ENCODE data around the gene NDUFV3. TPM values are rescaled to one million over a fixed set of nuclear protein-coding genes. Genes with fewer than 3 reads are reported as not detected.

The NDUFV3 gene
- total and polyA plus RNA-seq, 2 of the 13 experiments (the other 11 are each of a cell fraction or from before 2014, with no cell fraction given), result 14.2 to 29.6 TPM

- TF ChIP-seq ZNF646 (CRISPR knock-in tag; IDR thresholded peaks at IDR 0.05) (no peak), MEIS2 (CRISPR knock-in tag; IDR thresholded peaks at IDR 0.05) (no peak), ZNF766 (CRISPR knock-in tag; IDR thresholded peaks at IDR 0.05; ENCODE audit: borderline replicate concordance) (no peak), FOXP1 (IDR thresholded peaks at IDR 0.05) (no peak), FOXP1 (CRISPR knock-in tag; IDR thresholded peaks at IDR 0.05) (no peak), ZC3H4 (CRISPR knock-in tag; IDR thresholded peaks at IDR 0.05; ENCODE audit: borderline replicate concordance) (no peak), WIZ (CRISPR knock-in tag; IDR thresholded peaks at IDR 0.05) (no peak), PAXIP1 (CRISPR knock-in tag; conservative IDR thresholded peaks at IDR 0.05) (no peak), HOXA3 (CRISPR knock-in tag; IDR thresholded peaks at IDR 0.05) (no peak), YEATS4 (CRISPR knock-in tag; IDR thresholded peaks at IDR 0.05; ENCODE audit: borderline replicate concordance) (no peak), ZNF205 (CRISPR knock-in tag; IDR thresholded peaks at IDR 0.05) (no peak), HDAC6 (IDR thresholded peaks at IDR 0.05; ENCODE audit: low read depth, low read length) (no peak), ZBTB10 (CRISPR knock-in tag; IDR thresholded peaks at IDR 0.05; ENCODE audit: borderline replicate concordance) (no peak), KAT8 (CRISPR knock-in tag; IDR thresholded peaks at IDR 0.05) (peak; percentile 57; the same call in 1 of the 2 replicates), JDP2 (CRISPR knock-in tag; IDR thresholded peaks at IDR 0.05; ENCODE audit: borderline replicate concordance) (no peak), HNRNPUL1 (IDR thresholded peaks at IDR 0.05; ENCODE audit: low read depth, low read length) (no peak)
Observed at GRCh38 chr21:42923553-42924432, 30.7 kb downstream of the NDUFV3 start (continued).
